Measurements from ENCODE around the gene USP35.

DNA sequence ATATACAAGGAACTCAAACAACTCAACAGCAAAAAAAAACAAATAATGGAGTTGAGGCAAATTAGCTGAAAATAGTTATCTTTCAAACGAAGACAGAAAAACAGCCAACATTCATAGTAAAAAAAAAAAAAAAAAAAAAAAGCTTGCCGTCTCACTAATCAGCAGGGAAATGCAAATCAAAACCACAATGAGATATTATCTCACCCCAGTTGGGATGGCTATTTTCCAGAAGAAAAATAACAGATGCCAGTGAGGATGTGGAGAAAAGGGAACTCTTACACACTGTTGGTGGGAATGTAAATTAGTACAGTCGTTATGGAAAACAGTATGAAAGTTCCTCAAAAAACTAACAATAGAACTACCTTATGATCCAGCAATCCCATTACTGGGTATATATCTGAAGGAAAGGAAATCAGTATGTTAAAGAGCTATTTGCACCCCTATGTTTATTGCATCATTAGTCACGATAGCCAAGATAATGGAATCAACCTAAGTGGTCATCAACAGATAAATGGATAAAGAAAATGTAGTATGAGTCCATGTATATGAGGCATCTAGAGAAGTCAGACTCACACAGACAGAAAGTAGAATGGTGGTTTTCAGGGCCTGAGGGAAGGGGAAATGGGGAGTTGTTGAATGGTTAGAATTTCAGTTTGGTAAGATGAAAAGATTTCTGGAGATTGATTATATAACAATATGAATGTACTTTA lies 56.0 kb downstream of the USP35 start:
- TF ChIP-seq, protein P1, sequence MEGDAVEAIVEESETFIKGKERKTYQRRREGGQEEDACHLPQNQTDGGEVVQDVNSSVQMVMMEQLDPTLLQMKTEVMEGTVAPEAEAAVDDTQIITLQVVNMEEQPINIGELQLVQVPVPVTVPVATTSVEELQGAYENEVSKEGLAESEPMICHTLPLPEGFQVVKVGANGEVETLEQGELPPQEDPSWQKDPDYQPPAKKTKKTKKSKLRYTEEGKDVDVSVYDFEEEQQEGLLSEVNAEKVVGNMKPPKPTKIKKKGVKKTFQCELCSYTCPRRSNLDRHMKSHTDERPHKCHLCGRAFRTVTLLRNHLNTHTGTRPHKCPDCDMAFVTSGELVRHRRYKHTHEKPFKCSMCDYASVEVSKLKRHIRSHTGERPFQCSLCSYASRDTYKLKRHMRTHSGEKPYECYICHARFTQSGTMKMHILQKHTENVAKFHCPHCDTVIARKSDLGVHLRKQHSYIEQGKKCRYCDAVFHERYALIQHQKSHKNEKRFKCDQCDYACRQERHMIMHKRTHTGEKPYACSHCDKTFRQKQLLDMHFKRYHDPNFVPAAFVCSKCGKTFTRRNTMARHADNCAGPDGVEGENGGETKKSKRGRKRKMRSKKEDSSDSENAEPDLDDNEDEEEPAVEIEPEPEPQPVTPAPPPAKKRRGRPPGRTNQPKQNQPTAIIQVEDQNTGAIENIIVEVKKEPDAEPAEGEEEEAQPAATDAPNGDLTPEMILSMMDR (IDR thresholded peaks at IDR 0.05) = no peak
- no peak for TF ChIP-seq POLR2A (IDR thresholded peaks at IDR 0.05)
